Measurements from ENCODE around the gene XPR1.
"Not testable (repeated sequence)": the region's sequence is repeated elsewhere in the genome, so short reads cannot be mapped to it uniquely, and the experiment has no call there.

XPR1 gene

DNA sequence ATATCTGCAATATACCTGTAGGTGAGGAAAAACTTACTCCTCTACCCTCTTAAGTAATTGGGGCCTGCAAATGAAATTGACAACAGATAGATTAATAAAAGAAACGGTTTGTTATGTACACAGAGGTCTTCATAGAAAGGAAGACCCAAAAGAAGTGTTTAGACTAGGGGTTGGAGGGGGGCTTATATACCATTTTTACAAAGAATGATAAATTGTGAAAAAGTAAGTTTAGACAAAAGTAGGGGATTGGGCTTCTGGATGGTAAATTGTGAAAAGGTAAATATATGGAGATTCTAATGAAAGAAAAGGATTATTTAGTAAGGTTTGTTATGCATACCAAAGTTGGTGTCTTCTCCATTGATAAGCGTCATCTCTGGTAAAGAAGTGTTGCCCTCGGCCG is 207.7 kb downstream of the XPR1 start:
- DNase-seq (ENCODE audit: low read depth in 2 of 2), result no peak

DNA sequence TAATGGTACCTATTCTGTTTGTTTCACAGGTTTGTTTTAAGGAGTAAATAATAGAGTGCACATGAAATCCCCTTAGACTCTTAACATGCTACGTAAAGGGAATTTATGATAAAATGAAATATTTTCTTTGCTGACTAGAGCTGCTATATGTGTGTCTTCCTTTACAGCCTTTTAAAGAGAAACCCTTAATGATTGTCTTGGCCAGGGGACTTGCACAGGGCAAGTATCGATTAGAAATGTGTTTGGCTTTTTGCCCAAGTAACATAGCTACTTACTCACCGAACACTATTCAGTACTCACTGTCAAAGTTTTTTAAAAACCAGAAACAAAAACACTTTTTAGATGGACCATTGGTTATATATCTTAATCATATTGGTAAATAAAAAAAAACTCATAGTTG is 209.6 kb downstream of the XPR1 start:
- DNase-seq (ENCODE audit: low read depth in 2 of 2), result no peak

DNA sequence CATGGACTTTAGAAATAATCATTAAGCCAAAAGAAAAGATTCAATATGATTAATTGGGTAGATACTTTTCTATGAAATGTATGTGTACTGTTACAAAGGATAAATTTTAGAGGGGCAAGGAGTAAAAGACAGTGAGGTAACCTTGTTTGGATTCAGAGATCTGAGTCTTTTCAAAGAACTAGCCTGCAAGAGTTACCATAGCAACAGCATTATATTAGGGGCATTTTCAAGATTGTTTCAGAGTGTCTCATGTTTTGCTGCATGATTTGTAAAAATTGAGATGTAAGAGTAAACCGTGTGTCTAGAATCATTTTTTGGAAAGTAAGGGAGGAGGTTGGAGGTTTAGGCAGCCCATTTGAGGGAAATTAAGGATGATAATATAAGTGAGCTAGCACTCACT is 210.2 kb downstream of the XPR1 start:
- no peak for DNase-seq (ENCODE audit: low read depth in 2 of 2)

DNA sequence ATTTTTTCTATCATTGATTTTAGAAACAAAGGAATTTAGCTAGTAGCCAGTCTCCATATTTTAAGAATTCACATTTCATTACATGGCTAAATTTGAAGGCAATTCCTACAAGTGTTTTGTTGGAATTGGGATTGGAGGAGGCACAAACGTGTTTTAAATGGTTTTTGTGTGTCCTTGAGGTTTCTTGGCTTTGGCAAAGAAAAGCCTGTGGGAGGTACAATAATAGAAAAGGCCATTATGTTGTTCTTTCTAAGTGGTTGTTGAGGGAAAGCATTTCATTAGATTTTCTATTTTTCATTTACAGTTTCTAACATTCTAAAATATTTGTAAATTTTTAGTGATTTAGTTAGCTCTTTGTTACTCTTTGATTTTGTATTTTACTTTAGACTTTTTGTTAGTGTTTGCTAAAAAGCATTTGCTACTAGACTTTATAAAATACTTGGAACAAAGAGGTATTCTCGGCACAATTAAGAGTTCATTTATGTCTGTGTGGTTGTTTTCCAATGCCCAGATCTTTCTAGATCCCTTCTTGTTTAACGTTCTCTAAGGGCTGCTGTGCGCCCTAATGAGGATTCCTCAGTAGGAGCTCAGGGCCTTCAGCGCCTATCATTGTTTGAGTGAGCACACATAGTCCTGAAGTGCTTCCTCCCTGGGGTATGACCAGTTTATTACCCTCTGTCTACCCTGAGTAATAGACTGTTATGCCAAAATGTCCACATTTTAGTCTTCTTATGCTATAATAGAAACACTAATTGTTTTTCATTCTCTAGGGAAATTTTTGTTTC is 210.9 kb downstream of the XPR1 start:
- DNase-seq (ENCODE audit: low read depth in 2 of 2), result no peak

DNA sequence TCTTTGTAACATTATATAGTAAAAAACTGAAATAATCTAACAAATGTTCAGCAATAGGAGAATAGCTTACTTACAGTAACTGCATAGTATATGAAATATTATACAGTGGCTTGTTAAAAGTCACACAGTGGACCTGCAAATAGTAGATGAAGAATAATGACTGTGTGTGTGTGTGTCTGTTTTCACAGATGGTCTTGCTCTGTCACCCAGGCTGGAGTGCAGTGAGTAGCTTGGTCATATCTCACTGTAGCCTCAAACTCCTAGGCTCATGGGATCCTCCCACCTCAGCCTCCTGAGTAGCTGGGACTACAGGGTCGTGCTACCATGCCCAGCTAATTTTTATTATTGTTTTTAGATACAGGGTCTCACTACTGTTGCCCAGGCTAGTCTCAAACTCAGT is 213.5 kb downstream of the XPR1 start:
- no peak for DNase-seq (ENCODE audit: low read depth in 2 of 2)

DNA sequence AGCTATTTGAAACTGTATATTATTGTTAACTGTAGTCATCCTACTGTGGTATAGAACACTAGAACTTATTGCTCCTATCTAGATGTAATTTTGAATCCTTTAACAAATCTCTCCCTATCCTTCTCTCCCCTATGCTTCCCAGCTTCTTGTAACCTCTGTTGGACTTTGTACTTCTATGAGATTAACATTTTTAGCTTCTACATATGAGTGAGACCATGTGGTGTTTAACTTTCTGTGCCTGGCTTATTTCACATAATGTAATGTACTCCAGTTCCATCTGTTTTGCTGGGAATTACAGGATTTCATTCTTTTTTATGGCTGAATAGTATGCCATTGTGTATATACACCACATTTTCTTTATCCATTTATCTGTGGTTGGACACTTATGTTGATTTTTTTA is 216.4 kb downstream of the XPR1 start:
- no peak for DNase-seq (ENCODE audit: low read depth in 2 of 2)

DNA sequence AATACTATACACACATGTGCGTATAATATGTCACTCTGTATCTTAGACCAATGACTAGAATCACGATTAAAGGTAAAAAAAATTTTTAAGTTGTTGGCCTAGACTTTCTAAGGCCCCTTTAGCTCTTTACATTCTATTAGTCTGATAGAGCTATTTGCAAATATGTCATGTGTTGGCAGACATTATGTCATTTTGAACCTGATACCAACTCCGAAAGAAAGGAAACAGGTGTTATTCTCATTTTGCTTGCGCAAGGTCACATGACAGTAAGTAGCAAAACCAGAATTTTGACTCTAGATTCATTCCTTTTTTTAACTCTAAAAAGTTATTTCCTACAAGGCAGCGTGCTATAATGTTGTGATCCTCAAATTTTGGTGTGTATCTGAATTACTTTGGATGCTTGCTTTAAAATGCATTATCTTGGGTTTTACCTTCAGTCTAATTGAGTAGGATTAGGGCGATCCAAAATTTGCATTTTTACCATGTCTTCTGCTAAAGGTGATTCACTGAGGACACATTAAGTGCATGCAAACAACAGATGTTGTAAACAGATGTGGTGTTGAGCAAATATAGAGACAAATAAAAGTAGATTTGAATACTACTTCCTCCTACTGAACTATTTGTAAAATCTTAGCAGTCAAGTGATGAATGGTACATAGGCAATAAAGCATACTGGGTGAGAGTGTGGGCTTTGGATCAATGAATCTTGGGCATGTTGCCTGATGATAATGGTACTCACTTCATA is 217.4 kb downstream of the XPR1 start:
- no peak for DNase-seq (ENCODE audit: low read depth in 2 of 2)

DNA sequence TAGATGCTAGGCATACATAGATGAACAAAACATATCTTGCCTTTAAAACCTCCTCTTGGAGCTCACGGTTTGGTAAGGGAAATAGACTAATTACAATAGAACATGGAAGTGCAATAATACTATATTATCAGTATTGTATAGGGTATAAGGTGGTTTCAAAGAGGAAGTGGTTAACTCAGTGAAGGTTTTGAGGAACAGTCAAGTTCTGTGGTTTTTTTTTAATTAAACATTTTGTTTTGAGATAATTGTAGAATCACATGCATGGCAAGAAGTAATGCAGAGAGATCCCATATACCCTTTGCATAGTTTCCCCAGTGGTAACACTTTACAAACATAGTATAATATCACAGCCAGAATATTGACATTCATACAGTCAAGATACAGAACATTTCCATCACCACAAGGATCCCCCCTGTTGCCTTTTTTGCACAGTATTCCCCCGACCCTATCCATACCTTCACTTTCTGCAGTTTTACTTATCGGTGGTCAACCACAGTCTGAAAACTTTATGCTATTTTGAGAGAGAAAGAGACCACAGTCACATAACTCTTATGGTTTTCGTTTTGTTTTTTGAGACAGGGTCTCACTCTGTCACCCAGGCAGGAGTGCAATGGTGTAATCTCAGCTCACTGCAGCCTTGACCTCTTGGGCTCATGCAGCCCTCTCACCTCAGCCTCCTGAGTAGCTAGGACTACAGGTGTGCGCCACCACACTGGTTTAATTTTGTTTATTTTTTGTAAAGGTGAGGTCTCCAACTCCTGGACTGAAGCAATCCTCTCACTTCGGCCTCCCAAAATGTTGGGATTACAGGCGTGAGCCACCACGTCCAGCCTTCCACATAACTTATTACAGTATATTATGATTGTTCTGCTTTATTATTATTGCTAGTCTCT is 220.4 kb downstream of the XPR1 start:
- DNase-seq (ENCODE audit: low read depth in 2 of 2), result no peak

DNA sequence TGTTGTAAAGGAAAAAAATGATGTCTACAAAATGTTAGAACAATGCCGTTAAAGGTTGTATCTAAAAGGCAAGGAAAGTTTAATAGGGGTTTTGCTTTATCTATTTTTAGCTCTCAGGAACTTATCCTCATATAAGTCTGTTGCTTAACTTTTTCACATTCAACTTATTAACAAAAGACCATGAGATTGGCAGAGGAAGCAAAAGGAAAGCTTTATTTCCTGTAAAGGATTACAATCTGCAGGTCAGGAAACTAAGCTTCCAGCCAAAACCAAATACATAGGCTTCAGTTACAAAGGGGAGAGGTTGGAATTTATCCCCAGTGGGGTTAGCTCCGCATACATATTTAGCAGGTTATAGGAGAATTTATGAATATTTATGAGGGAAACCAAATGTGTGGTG is 222.2 kb downstream of the XPR1 start:
- no peak for DNase-seq (ENCODE audit: low read depth in 2 of 2)

DNA sequence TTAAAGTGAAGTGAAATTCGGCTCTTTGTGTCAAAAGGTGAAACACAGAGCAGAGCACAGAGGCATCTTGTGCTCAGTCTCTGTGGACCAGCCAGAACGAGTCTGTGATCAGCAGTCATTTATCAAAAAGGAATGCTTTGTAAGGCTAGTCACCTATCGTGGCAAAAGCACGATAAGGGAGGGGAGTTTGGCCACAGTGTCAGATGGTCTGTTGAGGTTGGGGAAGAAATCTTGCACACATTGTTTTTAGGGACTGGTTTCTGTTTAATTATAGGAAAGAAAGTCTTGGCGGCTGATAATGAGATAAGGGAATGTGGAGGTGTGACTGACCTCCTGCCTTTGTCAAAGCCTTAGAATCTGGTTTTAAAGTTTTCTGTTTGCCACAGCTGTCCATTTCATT is 222.6 kb downstream of the XPR1 start:
- DNase-seq (ENCODE audit: low read depth in 2 of 2), result no peak

DNA sequence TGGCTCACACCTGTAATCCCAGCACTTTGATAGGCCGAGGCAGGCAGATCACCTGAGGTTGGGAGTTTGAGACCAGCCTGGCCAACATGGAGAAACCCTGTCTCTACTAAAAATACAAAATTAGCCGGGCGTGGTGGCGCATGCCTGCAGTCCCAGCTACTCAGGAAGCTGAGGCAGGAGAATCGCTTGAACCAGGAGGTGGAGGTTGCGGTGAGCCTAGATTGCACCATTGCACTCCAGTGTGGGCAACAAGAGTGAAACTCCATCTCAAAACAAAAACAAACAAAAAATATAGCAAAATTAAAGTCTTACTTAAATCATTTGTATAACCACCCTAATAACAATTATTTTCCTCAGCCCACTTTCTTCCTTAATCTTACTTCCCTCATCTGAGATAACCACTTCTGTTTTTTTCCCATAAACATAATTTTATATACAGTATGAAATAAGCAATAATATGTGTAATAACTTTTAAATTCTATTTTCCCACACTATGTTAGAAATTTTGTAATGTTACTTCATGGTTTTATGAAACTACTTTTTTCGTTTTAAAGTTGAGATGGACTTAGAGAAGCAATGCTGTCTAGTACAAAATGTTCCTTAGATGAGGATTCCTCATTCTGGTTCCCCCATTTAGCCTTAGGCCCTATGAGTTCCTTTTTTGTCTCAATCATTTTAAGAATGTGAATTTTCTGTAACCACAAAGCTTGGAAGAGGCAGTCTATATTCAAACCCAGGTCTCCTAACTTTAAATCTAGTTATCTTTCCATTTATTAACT is 226.3 kb downstream of the XPR1 start:
- DNase-seq (ENCODE audit: low read depth in 2 of 2), result not testable (repeated sequence)

DNA sequence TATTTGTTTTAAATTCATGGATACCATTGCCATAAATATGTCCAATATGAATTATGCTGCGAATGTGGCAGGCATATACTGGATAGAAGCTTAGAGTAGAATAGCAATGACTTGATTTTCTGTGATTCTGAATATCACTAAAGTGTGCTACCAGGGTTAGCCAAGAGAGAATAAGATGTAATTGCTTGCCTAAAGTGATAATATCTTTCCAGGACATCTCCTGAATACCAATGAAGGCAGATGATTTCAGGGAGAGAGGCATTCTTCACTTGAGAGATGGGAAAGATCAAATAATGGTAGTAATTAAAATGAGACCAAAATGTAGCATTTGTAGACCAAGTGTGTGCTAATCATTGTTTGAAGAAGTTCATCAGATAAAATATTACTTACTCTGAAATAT is 227.5 kb downstream of the XPR1 start:
- DNase-seq (ENCODE audit: low read depth in 2 of 2), result no peak

DNA sequence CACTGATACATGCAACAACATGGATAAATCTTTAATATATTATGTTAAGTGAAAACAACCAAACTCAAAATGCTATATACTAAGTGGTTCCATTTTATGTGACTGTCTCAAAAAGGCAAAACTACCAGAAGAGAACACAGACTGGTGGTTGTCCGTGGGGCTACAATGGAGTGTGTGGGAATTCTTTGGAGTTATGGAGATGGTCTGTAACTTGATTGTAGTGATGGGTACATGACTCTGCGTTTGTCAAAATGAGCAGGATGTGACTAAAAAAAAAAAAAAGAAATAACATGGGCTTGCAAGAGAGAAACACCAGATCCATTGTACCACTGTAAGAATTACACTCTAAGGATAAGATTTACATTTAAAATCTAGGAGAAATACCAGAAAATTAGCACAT is 228.7 kb downstream of the XPR1 start:
- DNase-seq (ENCODE audit: low read depth in 2 of 2), result no peak

DNA sequence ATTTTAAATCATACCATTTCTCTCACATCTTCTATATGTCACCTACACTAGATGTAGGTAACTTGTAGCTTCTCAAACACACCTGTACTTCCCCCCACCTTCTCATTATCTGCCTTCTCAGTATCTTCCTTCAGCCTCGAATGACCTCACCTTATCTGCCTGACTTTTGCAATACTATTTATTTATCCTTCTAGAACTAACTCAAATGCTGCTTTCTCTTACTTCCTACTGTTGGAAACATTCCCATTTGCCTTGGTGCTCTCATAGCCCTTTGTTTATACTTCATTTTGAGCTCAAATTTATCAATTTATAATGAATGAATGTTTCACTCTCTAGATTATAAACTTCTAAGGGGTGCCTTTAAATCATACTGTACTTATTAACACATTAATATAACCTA is 230.5 kb downstream of the XPR1 start:
- DNase-seq (ENCODE audit: low read depth in 2 of 2), result no peak

DNA sequence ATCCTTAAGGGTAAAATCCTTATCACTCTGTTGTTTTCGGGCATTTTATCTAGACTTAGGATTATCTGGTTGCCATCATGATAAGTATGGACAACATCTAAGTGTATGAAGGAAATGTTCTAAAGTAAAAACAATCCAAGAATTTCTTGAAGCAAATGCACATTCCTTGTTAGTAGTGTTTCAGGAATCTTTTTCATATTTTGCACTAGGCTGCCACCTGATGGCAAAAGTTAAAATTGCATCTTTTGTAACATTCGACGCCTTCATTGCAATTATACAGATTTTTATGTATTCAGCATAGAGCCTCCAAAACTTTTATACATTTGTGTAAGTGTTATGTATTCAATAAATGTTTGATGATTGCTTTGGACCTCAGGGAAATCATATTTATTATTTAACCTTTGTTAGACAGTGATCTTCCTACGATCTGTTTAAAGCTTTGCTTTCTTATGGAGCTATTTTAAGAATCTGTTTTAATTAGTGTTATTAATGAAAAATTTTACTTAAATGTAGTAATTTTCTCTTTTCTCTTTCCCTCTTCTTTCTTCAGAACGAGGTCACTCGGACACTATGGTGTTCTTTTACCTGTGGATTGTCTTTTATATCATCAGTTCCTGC is 231.4 kb downstream of the XPR1 start:
- DNase-seq (ENCODE audit: low read depth in 2 of 2), result no peak

DNA sequence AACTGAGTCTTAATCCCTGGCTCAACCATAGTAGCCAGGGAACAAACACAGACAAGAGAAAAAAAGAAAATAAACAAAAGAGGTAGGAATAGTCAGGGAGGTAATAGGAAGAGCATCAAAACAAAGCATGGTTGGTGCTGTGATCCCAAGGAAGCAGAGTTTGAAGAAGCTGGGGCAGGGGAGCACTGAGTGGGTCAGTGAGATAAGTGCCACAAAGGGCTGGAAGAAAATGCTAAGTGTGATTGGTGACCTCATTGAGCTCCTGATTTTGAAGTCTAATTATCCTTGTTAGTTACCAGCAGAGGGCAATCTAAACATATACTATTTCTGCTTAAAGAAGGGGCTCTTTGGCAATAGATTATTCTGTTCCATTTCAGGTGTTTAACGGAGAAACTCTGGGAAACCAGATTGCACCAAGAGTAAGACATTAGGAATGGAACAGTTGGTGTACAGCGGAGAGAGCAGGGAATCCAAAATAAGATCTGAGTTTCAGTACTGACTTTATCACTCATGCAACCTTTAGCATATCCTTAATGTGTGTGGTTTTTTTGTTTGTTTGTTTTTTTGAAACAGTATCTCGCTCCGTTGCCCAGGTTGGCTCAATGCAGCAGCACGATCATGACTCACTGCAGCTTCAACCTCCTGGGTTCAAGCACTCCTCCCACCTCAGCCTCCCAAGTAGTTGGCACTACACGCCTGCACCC is 250.1 kb downstream of the XPR1 start:
- DNase-seq (ENCODE audit: low read depth in 2 of 2), result no peak

DNA sequence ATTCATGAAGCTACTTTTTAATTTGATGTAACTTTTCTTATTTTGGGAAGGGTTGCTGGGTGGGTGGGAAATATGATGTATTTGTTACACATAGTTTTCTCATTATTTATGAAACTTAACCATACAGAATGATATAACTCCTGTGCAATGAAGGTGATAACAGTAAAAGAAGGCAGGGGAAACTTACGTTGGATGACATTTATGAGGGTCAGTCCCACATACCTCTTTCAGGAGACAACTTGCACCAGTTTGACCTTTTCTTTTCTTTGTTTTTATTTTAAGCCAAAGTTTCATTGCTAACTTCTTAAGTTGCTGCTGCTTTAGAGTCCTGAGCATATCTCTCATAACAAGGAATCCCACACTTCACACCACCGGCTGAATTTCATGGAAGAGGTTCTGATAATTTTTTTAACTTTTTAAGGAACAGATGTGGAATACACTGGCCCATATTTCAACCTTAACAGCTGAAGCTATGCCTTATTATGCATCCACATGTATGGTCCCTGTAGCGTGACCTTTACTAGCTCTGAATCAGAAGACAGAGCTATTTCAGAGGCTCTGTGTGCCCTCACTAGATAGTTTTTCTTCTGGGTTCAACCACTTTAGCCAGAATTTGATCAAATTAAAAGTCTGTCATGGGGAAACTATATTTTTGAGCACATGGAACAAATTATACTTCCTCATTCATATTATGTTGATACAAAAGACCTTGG is 252.9 kb downstream of the XPR1 start:
- DNase-seq (ENCODE audit: low read depth in 2 of 2), result no peak

DNA sequence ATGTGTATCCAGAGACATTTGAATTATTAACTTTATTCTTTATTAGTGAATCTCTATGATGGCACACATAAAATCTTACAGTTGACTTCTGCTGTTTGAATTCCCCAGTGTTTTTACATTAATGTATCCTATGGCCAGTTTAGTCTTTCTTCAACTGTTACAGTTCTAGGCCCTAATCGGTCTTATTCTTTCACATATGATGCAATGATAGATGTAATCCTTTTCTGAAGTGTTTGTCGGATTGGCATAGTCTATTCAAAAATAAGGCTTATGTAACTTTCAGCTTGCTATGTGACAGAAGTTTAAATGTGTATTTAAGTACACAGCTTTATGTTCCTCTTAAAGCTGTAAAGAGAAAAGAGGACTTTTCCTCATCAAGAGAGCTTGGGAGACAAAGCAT is 254.5 kb downstream of the XPR1 start:
- no peak for DNase-seq (ENCODE audit: low read depth in 2 of 2)

DNA sequence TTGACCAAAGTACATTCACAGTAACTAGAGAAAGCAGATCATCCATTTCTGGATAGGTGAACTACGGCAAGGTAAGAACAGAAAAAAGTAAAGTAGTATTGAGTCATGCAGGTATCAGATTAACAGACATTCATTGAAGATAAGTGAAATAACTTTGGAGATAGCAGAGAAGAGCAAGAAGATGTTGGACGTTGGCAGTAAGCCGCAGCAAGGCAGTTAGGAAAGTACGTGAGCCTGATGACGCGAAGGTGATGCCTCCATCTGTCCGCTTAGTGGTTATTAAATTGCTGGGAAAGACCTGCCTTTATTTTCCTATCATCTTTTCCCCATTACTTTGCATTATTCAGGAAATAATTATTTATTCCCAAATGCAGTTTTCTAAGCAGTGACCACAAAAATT is 256.0 kb downstream of the XPR1 start:
- DNase-seq (ENCODE audit: low read depth in 2 of 2), result no peak

DNA sequence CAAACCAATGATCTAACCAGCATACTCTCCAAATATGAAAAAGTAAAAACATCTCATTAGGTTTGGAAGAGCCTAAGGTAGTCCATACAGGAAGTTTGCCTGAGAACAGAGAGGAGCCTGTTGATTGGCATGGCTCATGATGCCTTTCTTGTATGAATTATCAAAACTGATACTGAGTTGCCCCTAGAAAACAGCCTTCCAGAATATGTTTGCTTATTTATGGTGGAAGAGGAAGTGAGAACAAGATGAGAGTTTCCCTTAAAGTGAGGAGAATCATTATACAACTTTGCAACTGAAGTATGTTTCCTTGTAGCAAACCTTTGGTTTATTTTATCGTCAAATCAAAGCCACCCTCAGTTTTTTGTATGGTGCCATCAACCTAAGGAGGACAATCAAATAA is 257.0 kb downstream of the XPR1 start:
- DNase-seq (ENCODE audit: low read depth in 2 of 2), result no peak
